ENCODE measurements around the gene JARID2.

JARID2 gene

GRCh38 chr6:15245361-15246216 is at the start of gene JARID2:
TSS of gene JARID2 (plus strand) at chr6:15246069. CDS start at chr6:15246540, 471 bp downstream.
- DNase-seq, result peak; percentile 96

- DNase-seq, result no peak
These were observed 45.8 kb upstream of the JARID2 start for GRCh38 chr6:15200087-15200486.

GRCh38 chr6:15205321-15205720 is 40.5 kb upstream of the JARID2 start:
- no peak for DNase-seq

GRCh38 chr6:15206887-15207286 is 39.0 kb upstream of the JARID2 start:
- no peak for DNase-seq

GRCh38 chr6:15207923-15208322 is 37.9 kb upstream of the JARID2 start:
- DNase-seq, result no peak

- no peak for DNase-seq
These were observed 31.9 kb upstream of the JARID2 start for GRCh38 chr6:15213838-15214400.

GRCh38 chr6:15218401-15218800 is 27.5 kb upstream of the JARID2 start:
- DNase-seq, result no peak

- DNase-seq, result no peak
These were observed 25.8 kb upstream of the JARID2 start for GRCh38 chr6:15220062-15220461.

GRCh38 chr6:15227827-15228318 is 18.0 kb upstream of the JARID2 start:
- DNase-seq, result no peak

GRCh38 chr6:15230827-15231226 is 15.0 kb upstream of the JARID2 start:
- no peak for DNase-seq

- DNase-seq, result no peak
These were observed 12.9 kb upstream of the JARID2 start for GRCh38 chr6:15232836-15233510.

- no peak for DNase-seq
These were observed 11.7 kb upstream of the JARID2 start for GRCh38 chr6:15234068-15234758.

GRCh38 chr6:15239616-15240364 is 6.1 kb upstream of the JARID2 start:
- DNase-seq, result no peak

- DNase-seq, result no peak
These were observed 3.4 kb upstream of the JARID2 start for GRCh38 chr6:15242503-15242902.

- no peak for DNase-seq
These were observed 2.8 kb upstream of the JARID2 start for GRCh38 chr6:15242937-15243614.

GRCh38 chr6:15243910-15244619 is 1.8 kb upstream of the JARID2 start:
- DNase-seq, result no peak

GRCh38 chr6:15244620-15245360 is 1.1 kb upstream of the JARID2 start:
- peak; percentile 66 for DNase-seq

GRCh38 chr6:15246217-15246665 is 372 bp downstream of the JARID2 start:
- DNase-seq, result no peak

GRCh38 chr6:15246666-15247499 is 1.0 kb downstream of the JARID2 start:
- peak; percentile 36 for DNase-seq

All from activated naive CD4-positive, alpha-beta T cell treated with Interleukin-2 at 50 U/mL for 16 hours (primary cell).